Measurements from ENCODE around the gene PPP1CB. TPM values are rescaled to one million over a fixed set of nuclear protein-coding genes. Genes with fewer than 3 reads are reported as not detected.
"Not testable (repeated sequence)": the region's sequence is repeated elsewhere in the genome, so short reads cannot be mapped to it uniquely, and the experiment has no call there.

Gene PPP1CB
- total RNA-seq, 4 donors from 2014 or later: 139 to 262 (median 176) TPM

DNA sequence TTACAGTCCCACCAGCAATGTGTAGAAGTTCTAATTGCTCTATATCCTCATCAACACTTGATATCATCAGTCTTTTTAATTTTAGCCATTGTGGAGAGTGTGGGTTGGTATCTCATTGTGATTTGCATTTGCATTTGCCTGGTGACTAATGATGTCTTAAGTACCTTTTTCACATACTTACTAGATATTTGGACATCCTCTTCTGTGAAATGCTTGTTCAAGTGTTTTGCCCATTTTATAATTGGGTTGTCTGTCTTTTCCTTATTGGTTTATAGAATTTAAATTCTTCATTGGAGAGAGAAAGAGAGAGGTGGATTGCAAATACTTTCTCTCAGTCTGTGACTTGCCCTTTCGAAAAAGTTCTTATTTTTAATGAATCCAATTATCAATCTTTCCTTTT lies 14.0 kb upstream of the PPP1CB start:
- DNase-seq (ENCODE audit: low spot score): no peak
- TF ChIP-seq, protein P1, sequence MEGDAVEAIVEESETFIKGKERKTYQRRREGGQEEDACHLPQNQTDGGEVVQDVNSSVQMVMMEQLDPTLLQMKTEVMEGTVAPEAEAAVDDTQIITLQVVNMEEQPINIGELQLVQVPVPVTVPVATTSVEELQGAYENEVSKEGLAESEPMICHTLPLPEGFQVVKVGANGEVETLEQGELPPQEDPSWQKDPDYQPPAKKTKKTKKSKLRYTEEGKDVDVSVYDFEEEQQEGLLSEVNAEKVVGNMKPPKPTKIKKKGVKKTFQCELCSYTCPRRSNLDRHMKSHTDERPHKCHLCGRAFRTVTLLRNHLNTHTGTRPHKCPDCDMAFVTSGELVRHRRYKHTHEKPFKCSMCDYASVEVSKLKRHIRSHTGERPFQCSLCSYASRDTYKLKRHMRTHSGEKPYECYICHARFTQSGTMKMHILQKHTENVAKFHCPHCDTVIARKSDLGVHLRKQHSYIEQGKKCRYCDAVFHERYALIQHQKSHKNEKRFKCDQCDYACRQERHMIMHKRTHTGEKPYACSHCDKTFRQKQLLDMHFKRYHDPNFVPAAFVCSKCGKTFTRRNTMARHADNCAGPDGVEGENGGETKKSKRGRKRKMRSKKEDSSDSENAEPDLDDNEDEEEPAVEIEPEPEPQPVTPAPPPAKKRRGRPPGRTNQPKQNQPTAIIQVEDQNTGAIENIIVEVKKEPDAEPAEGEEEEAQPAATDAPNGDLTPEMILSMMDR (IDR thresholded peaks at IDR 0.05): no peak
- no peak for ATAC-seq (ENCODE audit: low FRiP score)

DNA sequence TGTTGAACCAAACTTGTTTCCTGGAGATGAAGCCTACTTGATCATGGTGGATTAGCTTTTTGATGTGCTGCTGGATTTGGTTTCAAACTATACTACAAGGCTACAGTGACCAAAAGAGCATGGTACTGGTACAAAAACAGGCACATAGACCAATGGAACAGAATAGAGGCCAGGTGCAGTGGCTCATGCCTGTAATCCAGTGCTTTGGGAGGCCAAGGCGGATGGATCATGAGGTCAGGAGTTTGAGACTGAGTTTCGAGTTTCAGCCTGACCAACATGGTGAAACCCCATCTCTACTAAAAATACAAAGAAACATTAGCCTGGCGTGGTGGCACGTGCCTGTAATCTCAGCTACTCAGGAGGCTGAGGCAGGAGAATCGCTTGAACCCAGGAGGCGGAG lies 9.0 kb upstream of the PPP1CB start:
- not testable (repeated sequence) for DNase-seq (ENCODE audit: low spot score); ATAC-seq (ENCODE audit: low FRiP score)

DNA sequence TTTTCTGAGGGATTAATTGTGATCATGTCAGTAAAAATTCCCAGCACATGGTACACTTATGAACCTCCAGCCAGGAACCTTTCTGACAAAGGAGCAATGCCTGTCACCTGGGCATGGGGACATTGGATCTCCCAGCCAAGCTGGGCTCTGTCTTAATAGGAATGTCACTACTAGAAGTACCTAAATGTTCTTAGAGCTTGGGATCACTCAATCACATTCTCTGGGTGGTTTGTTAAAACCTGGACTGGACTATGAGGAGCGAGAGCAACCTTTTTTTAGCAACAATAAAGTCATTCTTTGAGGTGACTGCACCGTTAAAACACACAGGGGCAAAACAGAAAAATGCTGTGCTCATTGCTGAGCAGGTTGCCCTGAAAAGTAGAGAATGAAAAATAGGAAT lies 6.4 kb upstream of the PPP1CB start:
- no peak for ATAC-seq (ENCODE audit: low FRiP score)
- no peak for DNase-seq (ENCODE audit: low spot score)
- TF ChIP-seq, protein P1 (IDR thresholded peaks at IDR 0.05): no peak

DNA sequence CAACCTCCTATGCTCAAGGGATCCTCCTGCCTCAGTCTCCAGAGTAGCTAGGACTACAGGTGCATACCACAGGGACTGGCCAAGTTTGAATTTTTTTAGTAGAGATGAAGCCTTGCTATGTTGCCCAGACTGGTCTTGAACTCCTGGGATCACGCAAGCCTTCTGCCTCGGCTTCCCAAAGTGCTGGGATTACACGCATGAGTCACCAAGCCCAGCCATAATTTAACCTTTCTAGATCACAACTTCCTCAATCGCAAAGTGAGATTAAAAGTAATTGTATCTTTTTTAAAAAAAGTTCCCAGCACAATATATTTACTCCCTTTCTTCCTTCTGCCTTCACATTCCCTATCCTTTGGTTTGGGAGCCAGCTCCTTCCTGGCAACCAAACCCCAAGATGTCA lies 5.8 kb upstream of the PPP1CB start:
- DNase-seq (ENCODE audit: low spot score): no peak
- TF ChIP-seq, protein P1 (IDR thresholded peaks at IDR 0.05): no peak
- no peak for ATAC-seq (ENCODE audit: low FRiP score)

DNA sequence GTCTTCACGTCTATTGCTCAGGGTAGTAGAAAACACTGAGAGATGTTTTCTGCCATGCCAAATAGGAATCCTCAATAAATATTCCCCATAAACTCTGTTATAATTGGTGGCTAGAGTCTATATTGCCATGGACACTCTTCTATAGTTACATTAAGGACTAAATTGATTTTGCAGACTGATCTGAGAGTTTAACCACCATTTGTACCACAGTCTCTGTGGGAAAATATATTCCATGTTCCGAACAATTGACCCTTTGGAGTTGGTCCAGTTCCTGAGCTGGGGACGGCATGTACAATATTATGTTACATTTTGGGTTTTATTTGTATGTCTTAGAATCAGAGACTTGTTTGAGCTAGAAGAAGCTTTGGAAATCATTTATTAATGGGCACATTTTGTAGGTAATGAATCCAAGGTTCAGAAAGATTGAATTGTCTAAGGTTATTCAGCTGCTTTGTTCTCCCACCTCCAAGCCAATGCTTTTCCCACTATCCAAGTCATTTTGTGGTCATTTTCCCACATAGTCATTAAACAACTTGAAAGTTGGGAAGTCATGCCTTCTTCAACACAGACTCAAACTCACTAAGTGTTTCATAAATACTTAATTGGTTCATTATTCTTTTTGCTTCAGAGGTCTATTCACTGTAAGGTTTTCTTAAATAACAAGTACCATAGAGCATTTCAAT lies 5.1 kb upstream of the PPP1CB start:
- no peak for ATAC-seq (ENCODE audit: low FRiP score)
- DNase-seq (ENCODE audit: low spot score): no peak
- TF ChIP-seq, protein P1 (IDR thresholded peaks at IDR 0.05): no peak

DNA sequence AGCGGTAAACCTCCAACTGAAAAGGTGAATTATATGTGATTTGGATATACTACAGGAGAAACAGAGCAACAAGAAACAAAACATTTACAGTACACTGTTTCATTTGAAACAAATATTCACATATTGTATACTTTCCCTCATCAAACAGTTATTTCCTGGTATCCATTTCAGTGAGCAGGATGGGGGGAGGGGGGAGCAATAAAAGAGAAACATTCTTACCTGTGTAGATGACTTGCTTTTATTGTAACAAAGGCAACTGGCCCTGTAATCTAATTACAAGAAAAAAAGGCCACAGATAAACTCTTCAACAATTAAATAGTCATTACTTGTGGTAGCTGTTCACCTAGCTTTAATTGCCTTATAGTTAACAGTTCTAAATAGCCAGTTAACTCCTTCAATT lies 3.9 kb upstream of the PPP1CB start:
- DNase-seq (ENCODE audit: low spot score) (no peak), ATAC-seq (ENCODE audit: low FRiP score) (no peak)
- TF ChIP-seq, protein P1 (IDR thresholded peaks at IDR 0.05): no peak

DNA sequence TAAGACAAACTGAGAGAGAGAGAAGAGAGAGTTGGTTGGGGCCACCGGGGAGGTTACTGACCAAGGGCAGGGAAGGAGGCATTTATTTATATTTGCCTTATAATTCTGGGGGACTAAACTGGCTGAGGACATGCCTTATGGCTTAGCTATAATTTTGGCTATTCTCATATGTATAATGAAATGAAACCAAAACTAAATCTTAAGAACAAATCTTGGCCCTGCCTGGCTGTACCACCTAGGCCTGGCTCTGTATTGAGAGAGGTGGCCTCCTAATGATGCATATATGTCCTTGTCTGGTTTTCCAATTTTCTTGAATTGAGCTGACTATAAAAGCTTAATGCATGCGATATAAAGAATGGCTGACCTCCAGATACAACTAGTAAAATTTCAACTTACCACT lies 3.5 kb upstream of the PPP1CB start:
- no peak for ATAC-seq (ENCODE audit: low FRiP score)
- TF ChIP-seq, protein P1 (IDR thresholded peaks at IDR 0.05): no peak
- no peak for DNase-seq (ENCODE audit: low spot score)

Data from omental fat pad (tissue), 4 donors.